ENCODE results near the gene TMEM163.

TMEM163 gene

GRCh38 chr2:134693359-134694330, 25.2 kb downstream of the TMEM163 start:
- no peak for DNase-seq (ENCODE audit: low read depth in 3 of 3, low spot score in 1 of 3)

- DNase-seq (ENCODE audit: low read depth in 3 of 3, low spot score in 1 of 3): no peak
Measured at GRCh38 chr2:134692499-134692898, 26.3 kb downstream of the TMEM163 start.

- no peak for DNase-seq (ENCODE audit: low read depth in 3 of 3, low spot score in 1 of 3)
Measured at GRCh38 chr2:134690629-134691215, 28.1 kb downstream of the TMEM163 start.

- no peak for DNase-seq (ENCODE audit: low read depth in 3 of 3, low spot score in 1 of 3)
Measured at GRCh38 chr2:134689315-134689714, 29.5 kb downstream of the TMEM163 start.

GRCh38 chr2:134685967-134686366, 32.8 kb downstream of the TMEM163 start:
- no peak for DNase-seq (ENCODE audit: low read depth in 3 of 3, low spot score in 1 of 3)

GRCh38 chr2:134683561-134684112, 35.2 kb downstream of the TMEM163 start:
- no peak for DNase-seq (ENCODE audit: low read depth in 3 of 3, low spot score in 1 of 3)

GRCh38 chr2:134682726-134683125, 36.1 kb downstream of the TMEM163 start:
- DNase-seq (ENCODE audit: low read depth in 3 of 3, low spot score in 1 of 3): no peak

GRCh38 chr2:134681201-134681600, 37.6 kb downstream of the TMEM163 start:
- no peak for DNase-seq (ENCODE audit: low read depth in 3 of 3, low spot score in 1 of 3)

- no peak for DNase-seq (ENCODE audit: low read depth in 3 of 3, low spot score in 1 of 3)
Measured at GRCh38 chr2:134679745-134680144, 39.1 kb downstream of the TMEM163 start.

GRCh38 chr2:134679294-134679693, 39.5 kb downstream of the TMEM163 start:
- no peak for DNase-seq (ENCODE audit: low read depth in 3 of 3, low spot score in 1 of 3)

- DNase-seq (ENCODE audit: low read depth in 3 of 3, low spot score in 1 of 3): no peak
Measured at GRCh38 chr2:134677856-134678756, 40.7 kb downstream of the TMEM163 start.

- no peak for DNase-seq (ENCODE audit: low read depth in 3 of 3, low spot score in 1 of 3)
Measured at GRCh38 chr2:134676960-134677359, 41.8 kb downstream of the TMEM163 start.

- DNase-seq (ENCODE audit: low read depth in 3 of 3, low spot score in 1 of 3): no peak
Measured at GRCh38 chr2:134675314-134675713, 43.5 kb downstream of the TMEM163 start.

- no peak for DNase-seq (ENCODE audit: low read depth in 3 of 3, low spot score in 1 of 3)
Measured at GRCh38 chr2:134674687-134675086, 44.1 kb downstream of the TMEM163 start.

- DNase-seq (ENCODE audit: low read depth in 3 of 3, low spot score in 1 of 3): no peak
Measured at GRCh38 chr2:134671513-134671912, 47.3 kb downstream of the TMEM163 start.

- no peak for DNase-seq (ENCODE audit: low read depth in 3 of 3, low spot score in 1 of 3)
Measured at GRCh38 chr2:134670955-134671354, 47.8 kb downstream of the TMEM163 start.

- DNase-seq (ENCODE audit: low read depth in 3 of 3, low spot score in 1 of 3): peak in 1 of 3 donors; percentile 11
Measured at GRCh38 chr2:134669731-134670669, 48.8 kb downstream of the TMEM163 start.

GRCh38 chr2:134668821-134669220, 50.0 kb downstream of the TMEM163 start:
- DNase-seq (ENCODE audit: low read depth in 3 of 3, low spot score in 1 of 3): peak in 2 of 3 donors; percentile 47 to 63

GRCh38 chr2:134667541-134667940, 51.3 kb downstream of the TMEM163 start:
- no peak for DNase-seq (ENCODE audit: low read depth in 3 of 3, low spot score in 1 of 3)

GRCh38 chr2:134667081-134667480, 51.7 kb downstream of the TMEM163 start:
- no peak for DNase-seq (ENCODE audit: low read depth in 3 of 3, low spot score in 1 of 3)

Data from stimulated activated CD4-positive, alpha-beta T cell treated with anti-CD3 and anti-CD28 coated beads, TNF-alpha, amount 100 ng/mL, for 1 hour (primary cell).